Measurements from ENCODE around the gene FAM168A. TPM values are rescaled to one million over a fixed set of nuclear protein-coding genes. Genes with fewer than 3 reads are reported as not detected.

FAM168A gene
- total RNA-seq, 1 experiment from 2014 or later = 30.4 TPM

DNA sequence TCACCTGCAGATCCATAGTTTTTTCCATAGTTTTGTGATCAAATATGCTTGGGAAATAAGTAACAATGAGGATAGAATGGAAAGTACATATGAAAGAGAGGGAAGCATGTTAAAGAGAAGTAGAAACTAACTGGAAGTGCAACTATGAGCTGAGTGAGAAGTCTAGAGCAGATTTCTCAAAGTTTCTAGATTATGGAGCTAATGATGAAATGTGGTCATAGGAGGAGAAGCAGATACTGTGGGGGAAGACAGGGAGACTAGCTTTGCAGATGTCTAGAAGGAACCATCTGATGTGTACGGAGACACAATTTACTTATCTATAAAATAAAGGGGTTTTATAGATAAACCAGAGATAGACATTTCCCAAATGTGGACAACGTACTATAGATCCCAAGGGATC, 184.7 kb downstream of the FAM168A start:
- no peaks in the 10 kb centered on the region for H3K4me1 Mint-ChIP-seq (ENCODE audit: low read depth, unreplicated experiment)
- H3K27me3 Mint-ChIP-seq (ENCODE audit: unreplicated experiment) = no peaks in the 10 kb centered on the region
- intact Hi-C loops (cut with micrococcal nuclease; ENCODE audit: unreplicated experiment) = no loop called here
- CTCF ChIA-PET = interaction anchor here (0.5 kb wide), 1 partner anchor 985 kb away, joined by 5 read pairs; the partner anchor contains the start of gene PGM2L1
- H3K4me3 Mint-ChIP-seq (ENCODE audit: low read depth, unreplicated experiment) = no peak overlapping the region
- TF ChIP-seq, protein P1, sequence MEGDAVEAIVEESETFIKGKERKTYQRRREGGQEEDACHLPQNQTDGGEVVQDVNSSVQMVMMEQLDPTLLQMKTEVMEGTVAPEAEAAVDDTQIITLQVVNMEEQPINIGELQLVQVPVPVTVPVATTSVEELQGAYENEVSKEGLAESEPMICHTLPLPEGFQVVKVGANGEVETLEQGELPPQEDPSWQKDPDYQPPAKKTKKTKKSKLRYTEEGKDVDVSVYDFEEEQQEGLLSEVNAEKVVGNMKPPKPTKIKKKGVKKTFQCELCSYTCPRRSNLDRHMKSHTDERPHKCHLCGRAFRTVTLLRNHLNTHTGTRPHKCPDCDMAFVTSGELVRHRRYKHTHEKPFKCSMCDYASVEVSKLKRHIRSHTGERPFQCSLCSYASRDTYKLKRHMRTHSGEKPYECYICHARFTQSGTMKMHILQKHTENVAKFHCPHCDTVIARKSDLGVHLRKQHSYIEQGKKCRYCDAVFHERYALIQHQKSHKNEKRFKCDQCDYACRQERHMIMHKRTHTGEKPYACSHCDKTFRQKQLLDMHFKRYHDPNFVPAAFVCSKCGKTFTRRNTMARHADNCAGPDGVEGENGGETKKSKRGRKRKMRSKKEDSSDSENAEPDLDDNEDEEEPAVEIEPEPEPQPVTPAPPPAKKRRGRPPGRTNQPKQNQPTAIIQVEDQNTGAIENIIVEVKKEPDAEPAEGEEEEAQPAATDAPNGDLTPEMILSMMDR (IDR thresholded peaks at IDR 0.05; ENCODE audit: unreplicated experiment) = no peak
- no peak for DNase-seq
- no peaks in the 10 kb centered on the region for H3K9me3 Mint-ChIP-seq (ENCODE audit: low read depth, unreplicated experiment)
- H3K36me3 Mint-ChIP-seq (ENCODE audit: insufficient read depth, unreplicated experiment) = peaks cover 9% of the 10 kb centered on the region
- no TSS peak for BruUV-seq (replicated peaks)
- no peak overlapping the region for H3K27ac Mint-ChIP-seq (ENCODE audit: unreplicated experiment)

DNA sequence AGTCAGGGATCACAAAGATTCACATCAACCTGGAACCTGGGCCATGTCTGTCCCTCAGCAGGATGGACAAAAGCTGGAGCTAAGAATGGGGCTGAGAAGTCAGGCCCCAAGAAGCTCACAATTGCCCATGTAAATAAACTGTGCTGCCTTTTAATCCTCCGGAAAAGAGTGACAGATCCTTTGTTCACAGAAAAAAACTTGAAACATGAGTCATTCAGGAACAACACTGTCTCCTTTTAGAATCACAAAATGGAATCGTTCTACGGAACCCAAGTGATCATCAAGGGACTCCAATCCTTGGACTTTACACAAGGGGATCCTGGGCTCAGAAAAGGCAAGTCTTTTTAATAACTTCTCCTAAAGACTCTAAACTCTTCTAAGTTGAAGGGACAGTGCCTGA, 185.6 kb downstream of the FAM168A start:
- Mint-ChIP-seq H3K9me3 (ENCODE audit: low read depth, unreplicated experiment) (no peaks in the 10 kb centered on the region), H3K27me3 (ENCODE audit: unreplicated experiment) (no peaks in the 10 kb centered on the region), H3K36me3 (ENCODE audit: insufficient read depth, unreplicated experiment) (peaks cover 13% of the 10 kb centered on the region), H3K4me3 (ENCODE audit: low read depth, unreplicated experiment) (no peak overlapping the region), H3K4me1 (ENCODE audit: low read depth, unreplicated experiment) (no peaks in the 10 kb centered on the region), H3K27ac (ENCODE audit: unreplicated experiment) (no peak overlapping the region)
- intact Hi-C loops (cut with micrococcal nuclease; ENCODE audit: unreplicated experiment) = no loop called here
- DNase-seq = no peak
- no TSS peak for BruUV-seq (replicated peaks)
- CTCF ChIA-PET = no interaction called here
- TF ChIP-seq, protein P1 (IDR thresholded peaks at IDR 0.05; ENCODE audit: unreplicated experiment) = no peak

- TF ChIP-seq, protein P1 (IDR thresholded peaks at IDR 0.05; ENCODE audit: unreplicated experiment) = no peak
- DNase-seq = no peak
- BruUV-seq (replicated peaks) = no TSS peak
- CTCF ChIA-PET = no interaction called here
- no peak overlapping the region for H3K27ac Mint-ChIP-seq (ENCODE audit: unreplicated experiment)
- H3K9me3 Mint-ChIP-seq (ENCODE audit: low read depth, unreplicated experiment) = no peaks in the 10 kb centered on the region
- H3K4me1 Mint-ChIP-seq (ENCODE audit: low read depth, unreplicated experiment) = no peaks in the 10 kb centered on the region
- intact Hi-C loops (cut with micrococcal nuclease; ENCODE audit: unreplicated experiment) = no loop called here
- no peaks in the 10 kb centered on the region for H3K27me3 Mint-ChIP-seq (ENCODE audit: unreplicated experiment)
- H3K4me3 Mint-ChIP-seq (ENCODE audit: low read depth, unreplicated experiment) = no peak overlapping the region
- H3K36me3 Mint-ChIP-seq (ENCODE audit: insufficient read depth, unreplicated experiment) = peaks cover 13% of the 10 kb centered on the region
Measured at GRCh38 chr11:73411031-73411430, 186.9 kb downstream of the FAM168A start.

GRCh38 chr11:73410627-73411026, 187.3 kb downstream of the FAM168A start:
- H3K4me1 Mint-ChIP-seq (ENCODE audit: low read depth, unreplicated experiment) = no peaks in the 10 kb centered on the region
- no TSS peak for BruUV-seq (replicated peaks)
- H3K9me3 Mint-ChIP-seq (ENCODE audit: low read depth, unreplicated experiment) = no peaks in the 10 kb centered on the region
- no peak for DNase-seq
- no peak overlapping the region for H3K4me3 Mint-ChIP-seq (ENCODE audit: low read depth, unreplicated experiment)
- CTCF ChIA-PET = no interaction called here
- peaks cover 13% of the 10 kb centered on the region for H3K36me3 Mint-ChIP-seq (ENCODE audit: insufficient read depth, unreplicated experiment)
- H3K27me3 Mint-ChIP-seq (ENCODE audit: unreplicated experiment) = no peaks in the 10 kb centered on the region
- intact Hi-C loops (cut with micrococcal nuclease; ENCODE audit: unreplicated experiment) = no loop called here
- TF ChIP-seq, protein P1 (IDR thresholded peaks at IDR 0.05; ENCODE audit: unreplicated experiment) = no peak
- no peak overlapping the region for H3K27ac Mint-ChIP-seq (ENCODE audit: unreplicated experiment)

All from Calu3 (cell line).